Psoas muscle (tissue), 8 donors: ENCODE measurements around the gene IRAK3. TPM values are rescaled to one million over a fixed set of nuclear protein-coding genes. Genes with fewer than 3 reads are reported as not detected.

Source experiments
- ATAC-seq, 4 donors: fragments of 200-7000 bp; cut with Tn5 transposase; one replicate each; pipeline ENCODE4 v1.9.1; 2020; ENCODE audit warnings: moderate library complexity in 3 of 4, mild to moderate bottlenecking in 2 of 4
- DNase-seq, 2 donors: peaks; one replicate each; pipeline ENCODE4 v3.0.0-alpha.2; 2020
- H3K27ac ChIP-seq: fragments of 200-600 bp; one replicate; pipeline ENCODE4 v1.8.0; 2022
- H3K27me3 ChIP-seq, 3 donors: fragments of 200-600 bp in 1 of 3; one replicate each; pipeline versions ENCODE4 v1.6.1 to v1.8.0; 2013 to 2022; ENCODE audit warnings: low read length in 2 of 3, mild to moderate bottlenecking in 2 of 3, moderate library complexity in 1 of 3; ENCODE audit not compliant: insufficient read depth in 3 of 3
- H3K36me3 ChIP-seq, 2 donors: fragments of 200-600 bp in 1 of 2; one replicate each; pipeline versions ENCODE4 v1.6.1 to v1.8.0; 2013 to 2022; ENCODE audit warnings: low read depth in 1 of 2, mild to moderate bottlenecking in 1 of 2, moderate library complexity in 1 of 2; ENCODE audit not compliant: insufficient read depth in 1 of 2
- H3K4me1 ChIP-seq: fragments of 200-600 bp; one replicate; pipeline ENCODE4 v1.8.0; 2022
- H3K4me3 ChIP-seq: fragments of 200-600 bp; one replicate; pipeline ENCODE4 v1.8.0; 2022; ENCODE audit warnings: mild to moderate bottlenecking
- H3K9me3 ChIP-seq: fragments of 200-600 bp; one replicate; pipeline ENCODE4 v1.8.0; 2022
- WGBS, 3 donors: extraction: QIAGEN DNeasy Blood & Tissue Kit; methylation state at CpG; one replicate each; pipeline versions ENCODE4 v1.1.6 to v1.1.7; 2013; 5-methylcytosine and 5-hydroxymethylcytosine counted together
- intact Hi-C, 2 donors: fragments of 100-400 bp; cut with DNase I; formaldehyde crosslinking; loops; one replicate each; pipeline versions ENCODE4 v1.11.0 to v1.14.2; 2022
- polyA plus RNA-seq, 3 donors: library from polyadenylated mRNA; stranded (reverse); fragments of 200-250 nt; gene quantifications; one replicate each; pipeline ENCODE4 v1.2.3, GENCODE V29; 2013
- total RNA-seq, 4 donors: library from RNA; stranded (reverse); fragmentation: NEBNext Ultra II Directional in 2 of 4; extraction: Animal tissue kit (Norgen Biotek cat#: 25700) in 2 of 4; gene quantifications; one replicate each; pipeline versions ENCODE4 v1.2.1 to v1.2.4, GENCODE V29; 2021 to 2023
- TF ChIP-seq, protein P1 (sequence below): fragments of 200-600 bp; IDR thresholded peaks from one replicate; pipeline ENCODE4 v1.8.0; 2022; ENCODE audit warnings: antibody characterized with exemption
- donor health status: healthy with polysubstance abuse.
- donor health status: DM: no; HTN: no; CAD: no; lungs with moderate emphysema.
- donor health status: Bipolar disorder and iron deficiency.
- donor health status: healthy.
- donor health status: DM: yes; HTN: yes; CAD: no.
- donor health status: DM: no; HTN: no; CAD: no.
- donor health status: DM: no; HTN: no; CAD: no.
- donor health status: DM: yes; HTN: yes; CAD: no.

The IRAK3 gene
- total and polyA plus RNA-seq, 7 donors, result 0.97 to 4.0 (median 2.2) TPM

DNA sequence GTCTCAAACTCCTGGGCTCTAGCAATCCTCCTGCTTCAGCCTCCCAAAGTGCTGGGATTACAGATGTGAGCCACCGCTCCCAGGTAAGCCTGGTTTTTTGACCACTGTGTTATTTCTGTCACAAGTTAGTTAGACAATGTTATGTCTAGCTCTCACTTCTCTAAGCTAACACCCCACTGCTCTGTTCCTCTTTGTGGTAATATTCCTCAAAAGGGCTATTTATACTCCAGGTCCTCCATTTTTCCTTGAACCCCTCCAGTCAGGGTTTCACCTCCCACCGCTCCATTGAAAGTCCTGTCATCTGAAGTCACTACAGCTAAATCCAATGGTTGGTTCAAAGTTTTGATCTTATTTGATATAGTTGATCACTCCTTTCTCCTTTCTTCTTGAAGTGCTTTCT, 5.1 kb downstream of the IRAK3 start:
- ATAC-seq, result no peak
- Histone ChIP-seq H3K36me3 (no peaks in the 10 kb centered on the region), H3K27me3 (peaks cover 0 to 6% (median 5%) of the 10 kb centered on the region in 3 donors), H3K9me3 (no peaks in the 10 kb centered on the region), H3K4me3 (no peak overlapping the region), H3K4me1 (no peaks in the 10 kb centered on the region), H3K27ac (no peak overlapping the region)
- WGBS, 3 donors, result 92 to 100% (median 97%) methylated on average over 2 of the region's 2 CpGs
- TF ChIP-seq, protein P1, sequence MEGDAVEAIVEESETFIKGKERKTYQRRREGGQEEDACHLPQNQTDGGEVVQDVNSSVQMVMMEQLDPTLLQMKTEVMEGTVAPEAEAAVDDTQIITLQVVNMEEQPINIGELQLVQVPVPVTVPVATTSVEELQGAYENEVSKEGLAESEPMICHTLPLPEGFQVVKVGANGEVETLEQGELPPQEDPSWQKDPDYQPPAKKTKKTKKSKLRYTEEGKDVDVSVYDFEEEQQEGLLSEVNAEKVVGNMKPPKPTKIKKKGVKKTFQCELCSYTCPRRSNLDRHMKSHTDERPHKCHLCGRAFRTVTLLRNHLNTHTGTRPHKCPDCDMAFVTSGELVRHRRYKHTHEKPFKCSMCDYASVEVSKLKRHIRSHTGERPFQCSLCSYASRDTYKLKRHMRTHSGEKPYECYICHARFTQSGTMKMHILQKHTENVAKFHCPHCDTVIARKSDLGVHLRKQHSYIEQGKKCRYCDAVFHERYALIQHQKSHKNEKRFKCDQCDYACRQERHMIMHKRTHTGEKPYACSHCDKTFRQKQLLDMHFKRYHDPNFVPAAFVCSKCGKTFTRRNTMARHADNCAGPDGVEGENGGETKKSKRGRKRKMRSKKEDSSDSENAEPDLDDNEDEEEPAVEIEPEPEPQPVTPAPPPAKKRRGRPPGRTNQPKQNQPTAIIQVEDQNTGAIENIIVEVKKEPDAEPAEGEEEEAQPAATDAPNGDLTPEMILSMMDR, result no peak
- intact Hi-C loops, result no loop called here
- no peak for DNase-seq

DNA sequence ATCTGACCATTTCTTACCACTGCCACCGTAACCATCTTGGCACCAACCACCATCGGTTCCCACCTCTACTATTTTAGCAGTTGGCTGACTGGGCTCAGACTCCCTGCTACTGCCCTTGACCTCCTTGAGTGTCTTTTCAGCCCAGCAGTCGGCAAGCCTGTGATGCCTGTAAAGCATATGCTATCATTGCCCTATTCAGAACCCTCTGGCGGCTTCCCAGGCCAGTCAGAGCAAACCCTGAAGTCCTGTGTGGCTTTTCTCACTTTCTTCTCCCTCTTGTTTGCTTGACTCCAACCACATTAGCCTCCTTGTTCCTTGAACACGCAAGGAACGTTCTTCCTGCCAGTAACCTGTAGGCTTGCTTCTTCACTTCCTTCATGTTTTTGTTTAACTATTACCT, 6.2 kb downstream of the IRAK3 start:
- intact Hi-C loops, result no loop called here
- Histone ChIP-seq H3K4me1 (no peaks in the 10 kb centered on the region), H3K27me3 (peaks cover 0 to 9% (median 3%) of the 10 kb centered on the region in 3 donors), H3K27ac (no peak overlapping the region), H3K36me3 (no peaks in the 10 kb centered on the region), H3K4me3 (no peak overlapping the region), H3K9me3 (peaks cover 1% of the 10 kb centered on the region)
- no peak for ATAC-seq
- WGBS, 3 donors, result 88 to 91% (median 90%) methylated on average over 6 of the region's 6 CpGs
- no peak for DNase-seq
- TF ChIP-seq, protein P1, result no peak

DNA sequence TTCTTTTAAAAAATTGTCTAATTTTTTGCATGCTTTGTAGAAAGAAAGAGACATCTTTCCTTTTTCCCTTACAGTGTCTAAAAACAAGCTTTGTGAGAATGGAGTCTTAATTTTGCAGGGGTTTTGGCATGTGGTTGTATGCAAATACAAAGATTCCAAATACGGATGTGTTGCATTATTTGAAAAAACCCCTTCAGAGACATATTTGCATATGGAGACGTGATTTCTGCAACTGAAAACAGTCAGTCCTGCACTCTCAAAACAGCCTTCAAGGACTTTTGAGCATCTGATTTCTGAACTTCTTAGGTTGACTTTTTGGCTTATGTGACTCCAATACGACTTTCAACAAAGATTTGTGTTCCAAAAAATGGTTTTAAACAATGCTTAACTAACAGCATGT, 7.8 kb downstream of the IRAK3 start:
- no peaks in the 10 kb centered on the region for H3K4me1 ChIP-seq
- H3K9me3 ChIP-seq, result peaks cover 4% of the 10 kb centered on the region
- H3K36me3 ChIP-seq, result no peaks in the 10 kb centered on the region
- TF ChIP-seq, protein P1, result no peak
- peaks cover 0 to 9% (median 3%) of the 10 kb centered on the region in 3 donors for H3K27me3 ChIP-seq
- no peak overlapping the region for H3K4me3 ChIP-seq
- intact Hi-C loops, result no loop called here
- no peak for DNase-seq
- WGBS, 3 donors, result 49 to 66% (median 52%) methylated on average over 3 of the region's 3 CpGs
- no peak overlapping the region for H3K27ac ChIP-seq
- no peak for ATAC-seq

DNA sequence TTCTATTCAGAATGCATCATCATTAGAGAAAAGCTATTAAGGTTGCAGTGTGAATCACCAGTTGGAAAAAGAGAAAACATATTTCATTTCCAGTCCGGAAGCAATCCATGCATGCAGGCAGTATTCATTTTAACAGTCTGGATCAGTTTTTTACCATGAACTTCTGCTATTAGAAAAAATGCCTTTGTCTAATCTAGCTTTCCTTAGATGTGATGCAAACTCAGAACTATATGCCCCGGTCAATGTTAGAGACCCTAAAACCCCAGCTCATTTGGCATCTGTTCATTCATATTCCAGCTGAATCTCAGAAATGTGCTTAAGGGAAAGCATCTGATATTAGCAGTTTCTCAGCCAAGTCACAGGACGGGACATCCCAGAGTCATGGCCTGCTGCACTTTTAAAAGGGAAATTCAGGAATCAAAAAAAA, 8.5 kb downstream of the IRAK3 start:
- Histone ChIP-seq H3K27me3 (peaks cover 0 to 9% (median 5%) of the 10 kb centered on the region in 3 donors), H3K36me3 (no peaks in the 10 kb centered on the region), H3K4me1 (no peaks in the 10 kb centered on the region), H3K9me3 (peaks cover 4% of the 10 kb centered on the region), H3K27ac (no peak overlapping the region), H3K4me3 (no peak overlapping the region)
- TF ChIP-seq, protein P1, result no peak
- intact Hi-C loops, result no loop called here
- 21 to 34% (median 29%) methylated on average over 3 of the region's 3 CpGs for WGBS, 3 donors
- DNase-seq (no peak), ATAC-seq (no peak)

DNA sequence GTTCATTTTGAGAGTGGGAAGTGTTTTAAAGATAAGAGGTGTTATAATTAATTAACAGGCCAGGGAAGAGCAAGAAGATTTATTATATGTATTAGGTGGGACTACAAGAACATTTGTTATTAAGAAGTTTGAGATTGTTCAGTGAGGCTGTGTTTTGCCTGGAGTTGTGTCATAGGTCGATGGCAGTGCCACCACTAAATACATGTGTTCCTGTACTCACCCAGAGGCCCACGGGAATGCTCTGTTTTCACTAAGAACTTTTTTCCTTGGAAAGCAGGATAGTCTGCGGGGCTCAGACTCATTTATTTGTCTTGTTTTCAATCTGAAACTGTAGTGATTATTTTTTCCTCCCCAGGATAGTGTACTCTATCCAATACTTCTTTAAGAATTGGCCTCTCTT, 10.1 kb downstream of the IRAK3 start:
- Histone ChIP-seq H3K4me1 (no peaks in the 10 kb centered on the region), H3K36me3 (no peaks in the 10 kb centered on the region), H3K27me3 (peaks cover 0 to 9% (median 3%) of the 10 kb centered on the region in 3 donors), H3K27ac (no peak overlapping the region), H3K4me3 (no peak overlapping the region), H3K9me3 (peaks cover 4% of the 10 kb centered on the region)
- DNase-seq (no peak), ATAC-seq (no peak)
- WGBS, 3 donors, result 61 to 69% (median 68%) methylated on average over 3 of the region's 3 CpGs
- intact Hi-C loops, result no loop called here
- TF ChIP-seq, protein P1, result no peak
